Measurements from ENCODE around the gene ATP5F1A.

The ATP5F1A gene

GRCh38 chr18:46073474-46074331 lies 24.4 kb downstream of the ATP5F1A start:
- DNase-seq: peak in 11 of 51 donors; percentile 7 to 67 (median 19)

- no peak for DNase-seq
Observed at GRCh38 chr18:46072959-46073358, 25.1 kb downstream of the ATP5F1A start.

GRCh38 chr18:46072376-46072867 lies 25.7 kb downstream of the ATP5F1A start:
- peak in 1 of 51 donors; percentile 3 for DNase-seq

GRCh38 chr18:46071653-46072375 lies 26.3 kb downstream of the ATP5F1A start, which contains the start of gene PSTPIP2:
Gene PSTPIP2, minus strand, starts transcription at chr18:46072260. Its CDS starts 72 bp downstream, at chr18:46072188.
- peak in 29 of 51 donors; percentile 4 to 49 (median 18) for DNase-seq

GRCh38 chr18:46070815-46071652 lies 27.1 kb downstream of the ATP5F1A start:
- DNase-seq: peak in 2 of 51 donors; percentile 11 to 24

GRCh38 chr18:46070232-46070631 lies 27.9 kb downstream of the ATP5F1A start:
- no peak for DNase-seq

GRCh38 chr18:46069524-46069923 lies 28.6 kb downstream of the ATP5F1A start:
- no peak for DNase-seq

- no peak for DNase-seq
Observed at GRCh38 chr18:46068763-46069162, 29.3 kb downstream of the ATP5F1A start.

- DNase-seq: no peak
Observed at GRCh38 chr18:46067438-46068007, 30.6 kb downstream of the ATP5F1A start.

- no peak for DNase-seq
Observed at GRCh38 chr18:46062781-46063180, 35.3 kb downstream of the ATP5F1A start.

GRCh38 chr18:46061796-46062195 lies 36.3 kb downstream of the ATP5F1A start:
- DNase-seq: no peak

- DNase-seq: no peak
Observed at GRCh38 chr18:46061387-46061786, 36.7 kb downstream of the ATP5F1A start.

- no peak for DNase-seq
Observed at GRCh38 chr18:46060359-46060841, 37.7 kb downstream of the ATP5F1A start.

GRCh38 chr18:46055838-46056230 lies 42.3 kb downstream of the ATP5F1A start:
- no peak for DNase-seq

GRCh38 chr18:46054956-46055837 lies 42.9 kb downstream of the ATP5F1A start:
- no peak for DNase-seq

- no peak for DNase-seq
Observed at GRCh38 chr18:46053368-46054095, 44.6 kb downstream of the ATP5F1A start.

GRCh38 chr18:46051731-46052461 lies 46.2 kb downstream of the ATP5F1A start:
- DNase-seq: no peak

- no peak for DNase-seq
Observed at GRCh38 chr18:46050268-46050667, 47.8 kb downstream of the ATP5F1A start.

Measured in hypothalamus (tissue), 51 donors.